Measurements from ENCODE around the gene MPI. TPM values are rescaled to one million over a fixed set of nuclear protein-coding genes. Genes with fewer than 3 reads are reported as not detected.

Gene MPI
- total and polyA plus RNA-seq, 2 experiments from 2014 or later, result 18.0 to 74.2 TPM

DNA sequence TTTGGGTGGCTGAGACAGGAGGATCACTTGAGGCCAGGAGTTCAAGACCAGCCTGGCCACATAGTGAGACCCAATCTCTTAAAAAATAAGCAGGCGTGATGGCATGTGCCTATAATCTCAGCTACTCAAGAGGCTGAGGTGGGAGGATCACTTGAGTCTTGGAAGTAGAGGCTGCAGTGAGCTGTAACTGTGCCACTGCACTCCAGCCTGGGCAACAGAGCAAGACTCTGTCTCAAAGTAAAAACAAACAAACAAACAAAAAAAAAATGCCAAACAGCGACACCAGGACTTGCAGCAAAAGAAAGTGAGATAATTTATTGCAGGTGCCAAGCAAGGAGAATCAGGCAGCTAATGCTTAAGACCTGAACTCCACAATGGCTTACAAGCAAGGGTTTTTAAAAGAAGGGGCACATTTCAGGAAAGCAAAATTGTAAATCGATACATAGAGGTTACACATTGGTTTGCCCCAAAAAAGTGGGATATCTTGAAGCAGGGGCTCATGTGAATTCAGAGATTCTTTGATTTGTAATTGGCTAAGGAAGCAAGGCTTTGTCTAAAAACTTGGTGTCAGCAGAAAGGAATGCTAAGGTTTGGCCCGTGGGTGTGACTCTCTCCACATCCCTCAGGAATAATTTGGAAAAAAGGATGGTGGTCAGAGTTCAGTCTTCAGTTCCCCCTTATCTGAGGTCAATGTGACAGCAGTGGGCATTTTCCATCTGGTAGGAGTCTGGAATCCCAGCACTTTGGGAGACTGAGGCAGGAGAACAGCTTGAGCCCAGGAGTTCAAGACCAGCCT, 5.2 kb upstream of the MPI start (continued):
- TF ChIP-seq, protein P1, sequence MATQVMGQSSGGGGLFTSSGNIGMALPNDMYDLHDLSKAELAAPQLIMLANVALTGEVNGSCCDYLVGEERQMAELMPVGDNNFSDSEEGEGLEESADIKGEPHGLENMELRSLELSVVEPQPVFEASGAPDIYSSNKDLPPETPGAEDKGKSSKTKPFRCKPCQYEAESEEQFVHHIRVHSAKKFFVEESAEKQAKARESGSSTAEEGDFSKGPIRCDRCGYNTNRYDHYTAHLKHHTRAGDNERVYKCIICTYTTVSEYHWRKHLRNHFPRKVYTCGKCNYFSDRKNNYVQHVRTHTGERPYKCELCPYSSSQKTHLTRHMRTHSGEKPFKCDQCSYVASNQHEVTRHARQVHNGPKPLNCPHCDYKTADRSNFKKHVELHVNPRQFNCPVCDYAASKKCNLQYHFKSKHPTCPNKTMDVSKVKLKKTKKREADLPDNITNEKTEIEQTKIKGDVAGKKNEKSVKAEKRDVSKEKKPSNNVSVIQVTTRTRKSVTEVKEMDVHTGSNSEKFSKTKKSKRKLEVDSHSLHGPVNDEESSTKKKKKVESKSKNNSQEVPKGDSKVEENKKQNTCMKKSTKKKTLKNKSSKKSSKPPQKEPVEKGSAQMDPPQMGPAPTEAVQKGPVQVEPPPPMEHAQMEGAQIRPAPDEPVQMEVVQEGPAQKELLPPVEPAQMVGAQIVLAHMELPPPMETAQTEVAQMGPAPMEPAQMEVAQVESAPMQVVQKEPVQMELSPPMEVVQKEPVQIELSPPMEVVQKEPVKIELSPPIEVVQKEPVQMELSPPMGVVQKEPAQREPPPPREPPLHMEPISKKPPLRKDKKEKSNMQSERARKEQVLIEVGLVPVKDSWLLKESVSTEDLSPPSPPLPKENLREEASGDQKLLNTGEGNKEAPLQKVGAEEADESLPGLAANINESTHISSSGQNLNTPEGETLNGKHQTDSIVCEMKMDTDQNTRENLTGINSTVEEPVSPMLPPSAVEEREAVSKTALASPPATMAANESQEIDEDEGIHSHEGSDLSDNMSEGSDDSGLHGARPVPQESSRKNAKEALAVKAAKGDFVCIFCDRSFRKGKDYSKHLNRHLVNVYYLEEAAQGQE (IDR thresholded peaks at IDR 0.05; ENCODE audit: unreplicated experiment), result no peak
- TF ChIP-seq, protein P2, sequence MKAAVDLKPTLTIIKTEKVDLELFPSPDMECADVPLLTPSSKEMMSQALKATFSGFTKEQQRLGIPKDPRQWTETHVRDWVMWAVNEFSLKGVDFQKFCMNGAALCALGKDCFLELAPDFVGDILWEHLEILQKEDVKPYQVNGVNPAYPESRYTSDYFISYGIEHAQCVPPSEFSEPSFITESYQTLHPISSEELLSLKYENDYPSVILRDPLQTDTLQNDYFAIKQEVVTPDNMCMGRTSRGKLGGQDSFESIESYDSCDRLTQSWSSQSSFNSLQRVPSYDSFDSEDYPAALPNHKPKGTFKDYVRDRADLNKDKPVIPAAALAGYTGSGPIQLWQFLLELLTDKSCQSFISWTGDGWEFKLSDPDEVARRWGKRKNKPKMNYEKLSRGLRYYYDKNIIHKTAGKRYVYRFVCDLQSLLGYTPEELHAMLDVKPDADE (IDR thresholded peaks at IDR 0.05), result no peak
- TF ChIP-seq JUNB (IDR thresholded peaks at IDR 0.05; ENCODE audit: unreplicated experiment), result no peak
- no peak for TF ChIP-seq EZH2 (IDR thresholded peaks at IDR 0.05; ENCODE audit: low read depth, unreplicated experiment)
- TF ChIP-seq NANOG (IDR thresholded peaks at IDR 0.05; ENCODE audit: borderline replicate concordance), result no peak

DNA sequence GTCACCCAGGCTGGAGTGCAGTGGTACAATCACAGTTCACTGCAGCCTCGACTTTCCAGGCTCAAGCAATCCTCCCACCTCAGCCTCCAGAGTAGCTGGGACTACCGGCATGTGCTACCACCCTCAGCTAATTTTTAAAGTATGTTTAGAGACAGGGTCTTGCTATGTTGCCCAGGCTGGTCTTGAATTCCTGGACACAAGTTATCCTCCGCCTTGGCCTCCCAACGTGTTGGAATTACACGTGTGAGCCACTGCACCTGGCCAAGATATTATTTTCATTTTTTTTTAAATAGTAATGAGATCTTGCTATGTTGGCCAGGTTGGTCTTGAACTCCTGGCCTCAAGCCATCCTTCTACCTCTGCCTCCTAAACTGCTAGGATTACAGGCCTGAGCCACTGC, 4.4 kb upstream of the MPI start:
- no peak for ATAC-seq
- H3K27ac ChIP-seq (ENCODE audit: low read depth), result no peak overlapping the region
- peaks cover 18% of the 10 kb centered on the region for H3K9me3 Mint-ChIP-seq
- no peak overlapping the region for H3K27ac Mint-ChIP-seq
- H3K79me2 ChIP-seq (replicated peaks; ENCODE audit: insufficient read depth), result no peaks in the 10 kb centered on the region
- peaks cover 5% of the 10 kb centered on the region; the same call in 1 of the 3 replicates for H3K4me1 Mint-ChIP-seq
- peaks cover 6% of the 10 kb centered on the region; the same call in 1 of the 2 replicates for H3K4me1 ChIP-seq (ENCODE audit: insufficient read depth)
- no peak overlapping the region for H3K4me2 ChIP-seq
- H3K36me3 Mint-ChIP-seq (ENCODE audit: low read depth), result peaks cover 5% of the 10 kb centered on the region
- H3K27me3 Mint-ChIP-seq (ENCODE audit: insufficient read depth, low read depth, poor library complexity), result peaks cover 7% of the 10 kb centered on the region
- H3K27me3 ChIP-seq (ENCODE audit: insufficient read depth), result no peaks in the 10 kb centered on the region
- DNase-seq (ENCODE audit: low spot score), result no peak
- H3K36me3 ChIP-seq (ENCODE audit: insufficient read depth), result no peaks in the 10 kb centered on the region
- no peaks in the 10 kb centered on the region for H3F3A ChIP-seq (replicated peaks; ENCODE audit: low read depth)
- no peaks in the 10 kb centered on the region for H4K20me1 ChIP-seq (replicated peaks; ENCODE audit: insufficient read depth)
- H3K9me2 ChIP-seq (ENCODE audit: insufficient read depth), result no peaks in the 10 kb centered on the region
- H3K4me3 ChIP-seq, result no peak overlapping the region
- no peak overlapping the region for H3K4me3 Mint-ChIP-seq
- H2AFZ ChIP-seq, result no peak overlapping the region
- TF ChIP-seq CREB1 (CRISPR knock-in tag; IDR thresholded peaks at IDR 0.05; ENCODE audit: low read depth) (no peak), ZNF114 (CRISPR knock-in tag; IDR thresholded peaks at IDR 0.05) (no peak), ZNF331 (CRISPR knock-in tag; IDR thresholded peaks at IDR 0.05; ENCODE audit: low read depth) (no peak), EZH2phosphoT487 (IDR thresholded peaks at IDR 0.05; ENCODE audit: unreplicated experiment) (no peak), NANOG (IDR thresholded peaks at IDR 0.05; ENCODE audit: borderline replicate concordance) (no peak), JUNB (IDR thresholded peaks at IDR 0.05; ENCODE audit: unreplicated experiment) (no peak), EZH2 (IDR thresholded peaks at IDR 0.05; ENCODE audit: low read depth, unreplicated experiment) (no peak)
- TF ChIP-seq, protein P1 (IDR thresholded peaks at IDR 0.05; ENCODE audit: unreplicated experiment), result no peak

All from GM23338 (cell line).